Pancreas (tissue), 10 donors: ENCODE results near the gene RUBCN. TPM values are rescaled to one million over a fixed set of nuclear protein-coding genes. Genes with fewer than 3 reads are reported as not detected.

Experiments
- ATAC-seq, 4 donors: fragments of 200-7000 bp; cut with Tn5 transposase; one replicate each; pipeline versions ENCODE4 v1.8.0 to v1.9.1; 2020; ENCODE audit warnings: mild to moderate bottlenecking in 4 of 4, moderate library complexity in 4 of 4
- DNase-seq, 6 donors: peaks; one replicate each; pipeline ENCODE4 v3.0.0-alpha.2; 2020
- FAIRE-seq: peaks from 2 replicates; lab custom pipeline; 2012; peaks lifted over from hg19 to GRCh38; lab: Jason Lieb, UNC
- H3K27ac ChIP-seq, 4 donors: fragments of 200-600 bp; sonication (generic); 1 replicate in 3 of 4; 2 replicates in 1 of 4; pipeline versions ENCODE4 v1.5.0 to v1.8.0; 2020
- H3K27me3 ChIP-seq, 4 donors: fragments of 200-600 bp; one replicate each; pipeline ENCODE4 v1.8.0; 2021
- H3K36me3 ChIP-seq, 3 donors: fragments of 200-600 bp; sonication (generic) in 1 of 3; one replicate each; pipeline versions ENCODE4 v1.5.0 to v1.8.0; 2020 to 2021
- H3K4me1 ChIP-seq, 3 donors: fragments of 200-600 bp; one replicate each; pipeline ENCODE4 v1.8.0; 2021
- H3K4me3 ChIP-seq, 4 donors: fragments of 200-600 bp; sonication (generic) in 2 of 4; one replicate each; pipeline versions ENCODE4 v1.5.0 to v1.8.0; 2020 to 2021
- H3K9me3 ChIP-seq, 4 donors: fragments of 200-600 bp; one replicate each; pipeline ENCODE4 v1.8.0; 2021
- CTCF ChIP-seq, 4 donors: fragments of 200-600 bp; sonication (generic) in 3 of 4; IDR thresholded peaks; one replicate each; pipeline versions ENCODE4 v1.5.0 to v1.8.0; 2021; ENCODE audit warnings: antibody characterized with exemption in 4 of 4
- WGBS, 2 donors: extraction: QIAGEN DNeasy Blood & Tissue Kit; methylation state at CpG; one replicate each; pipeline ENCODE4 v1.1.7; 2013; 5-methylcytosine and 5-hydroxymethylcytosine counted together
- intact Hi-C, 3 donors: fragments of 100-400 bp; cut with DNase I; formaldehyde crosslinking; loops; one replicate each; pipeline versions ENCODE4 v1.11.1 to v1.14.2; 2022
- polyA plus RNA-seq, 2 donors: library from polyadenylated mRNA; stranded (reverse); fragments of 200-250 nt; gene quantifications; one replicate each; pipeline ENCODE4 v1.2.3, GENCODE V29; 2013
- total RNA-seq, 6 donors: library from RNA; stranded (reverse); fragmentation: NEBNext Ultra II Directional in 4 of 6; extraction: Animal tissue kit (Norgen Biotek cat#: 25700) in 4 of 6; gene quantifications; one replicate each; pipeline versions ENCODE4 v1.2.1 to v1.2.4, GENCODE V29; 2021 to 2023
- donor health status: healthy with polysubstance abuse.
- donor health status: DM: no; HTN: no; CAD: no; lungs with moderate emphysema.
- donor health status: DM: no; HTN: no; CAD: no.
- donor health status: control.
- donor health status: control.
- donor health status: Bipolar disorder and iron deficiency.
- donor health status: DM: yes; HTN: yes; CAD: no.
- donor health status: DM: no; HTN: no; CAD: no.
- donor health status: DM: no; HTN: no; CAD: no.
- donor health status: DM: yes; HTN: yes; CAD: no.

Gene RUBCN
- total and polyA plus RNA-seq, 8 donors: 8.6 to 14.1 (median 13.0) TPM

- intact Hi-C loops: no loop called here
- peak overlapping the region; percentile 73 to 94 (median 86) for H3K27ac ChIP-seq
- peak overlapping the region; percentile 59 to 88 (median 74) for H3K4me3 ChIP-seq
- H3K9me3 ChIP-seq: no peaks in the 10 kb centered on the region
- peak; percentile 38 to 57 (median 44) for ATAC-seq
- H3K27me3 ChIP-seq: no peaks in the 10 kb centered on the region
- no peak for FAIRE-seq
- no peak for TF ChIP-seq CTCF (IDR thresholded peaks at IDR 0.05)
- no peaks in the 10 kb centered on the region for H3K36me3 ChIP-seq
- DNase-seq: peak in 2 of 6 donors; percentile 50 to 70
- WGBS, 2 donors: 0% methylated on average over 18 of the region's 18 CpGs
- peaks cover 0 to 27% (median 12%) of the 10 kb centered on the region in 3 donors for H3K4me1 ChIP-seq
Observed at GRCh38 chr3:197749315-197749600, 12.6 kb upstream of the RUBCN start.

- Histone ChIP-seq H3K4me3 (peak overlapping the region; percentile 59 to 88 (median 74)), H3K27me3 (no peaks in the 10 kb centered on the region), H3K27ac (peak overlapping the region; percentile 73 to 94 (median 86)), H3K9me3 (no peaks in the 10 kb centered on the region), H3K4me1 (peaks cover 0 to 27% (median 12%) of the 10 kb centered on the region in 3 donors), H3K36me3 (no peaks in the 10 kb centered on the region)
- DNase-seq: no peak
- ATAC-seq: peak in 2 of 4 donors; percentile 5 to 12
- intact Hi-C loops: no loop called here
- no peak for TF ChIP-seq CTCF (IDR thresholded peaks at IDR 0.05)
- no peak for FAIRE-seq
- 10 to 15% methylated on average over 12 of the region's 12 CpGs for WGBS, 2 donors
Observed at GRCh38 chr3:197748597-197749314, 12.1 kb upstream of the RUBCN start.

GRCh38 chr3:197746801-197747237 lies 10.1 kb upstream of the RUBCN start:
- Histone ChIP-seq H3K4me1 (peaks cover 0 to 10% (median 2%) of the 10 kb centered on the region in 3 donors), H3K36me3 (no peaks in the 10 kb centered on the region), H3K4me3 (no peak overlapping the region), H3K27ac (no peak overlapping the region), H3K9me3 (no peaks in the 10 kb centered on the region), H3K27me3 (no peaks in the 10 kb centered on the region)
- 41 to 46% methylated on average over 4 of the region's 4 CpGs for WGBS, 2 donors
- no peak for ATAC-seq
- TF ChIP-seq CTCF (IDR thresholded peaks at IDR 0.05): no peak
- intact Hi-C loops: no loop called here
- DNase-seq: peak in 1 of 6 donors; percentile 24
- no peak for FAIRE-seq

DNA sequence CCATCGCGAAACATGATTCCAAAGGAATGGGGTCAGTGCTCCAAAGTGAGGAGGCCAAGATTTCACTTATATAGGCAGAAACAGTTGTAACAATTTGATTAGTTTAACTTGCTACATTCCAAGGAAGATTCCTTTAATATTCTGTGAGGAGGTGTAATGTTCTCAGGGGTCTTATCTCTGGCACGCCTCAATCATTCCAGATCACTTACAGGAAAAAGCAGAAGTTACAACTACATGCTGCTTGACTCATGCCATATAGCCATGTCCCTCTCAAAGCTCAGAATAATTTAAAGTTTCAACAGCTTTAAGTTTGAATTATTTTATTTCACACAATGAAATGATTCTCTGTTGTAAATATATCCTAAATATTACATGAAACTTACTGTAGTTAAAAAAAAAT lies 9.5 kb upstream of the RUBCN start:
- no peak overlapping the region for H3K4me3 ChIP-seq
- DNase-seq (no peak), ATAC-seq (no peak), FAIRE-seq (no peak)
- WGBS, 2 donors: 76 to 87% methylated on average over 3 of the region's 3 CpGs
- H3K4me1 ChIP-seq: peaks cover 0 to 9% (median 0%) of the 10 kb centered on the region in 3 donors
- H3K36me3 ChIP-seq: no peaks in the 10 kb centered on the region
- no peak overlapping the region for H3K27ac ChIP-seq
- TF ChIP-seq CTCF (IDR thresholded peaks at IDR 0.05): no peak
- no peaks in the 10 kb centered on the region for H3K9me3 ChIP-seq
- no peaks in the 10 kb centered on the region for H3K27me3 ChIP-seq
- intact Hi-C loops: no loop called here

GRCh38 chr3:197742787-197743186 lies 6.1 kb upstream of the RUBCN start:
- Histone ChIP-seq H3K36me3 (no peaks in the 10 kb centered on the region), H3K27ac (no peak overlapping the region), H3K4me3 (no peak overlapping the region), H3K4me1 (peaks cover 0 to 4% (median 0%) of the 10 kb centered on the region in 3 donors), H3K27me3 (no peaks in the 10 kb centered on the region), H3K9me3 (no peaks in the 10 kb centered on the region)
- intact Hi-C loops: no loop called here
- TF ChIP-seq CTCF (IDR thresholded peaks at IDR 0.05): no peak
- FAIRE-seq: no peak
- no peak for ATAC-seq
- no peak for DNase-seq
- WGBS, 2 donors: 86 to 89% methylated on average over 3 of the region's 3 CpGs
